Effector memory CD4-positive, alpha-beta T cell (primary cell): ENCODE data around the gene STIL.
"Not testable (repeated sequence)": the region's sequence is repeated elsewhere in the genome, so short reads cannot be mapped to it uniquely, and the experiment has no call there.

Experiments used
- DNase-seq, 3 donors: peaks; one replicate each; pipeline ENCODE4 v3.0.0-alpha.2; 2020
- H3K27ac ChIP-seq: 2 replicates; pipeline ENCODE4 v1.7.0; 2013; ENCODE audit warnings: mild to moderate bottlenecking, low read length, moderate library complexity; ENCODE audit not compliant: insufficient read depth, poor library complexity, severe bottlenecking
- H3K27me3 ChIP-seq: replicated peaks from 2 replicates; pipeline ENCODE4 v1.7.0; 2013; ENCODE audit warnings: mild to moderate bottlenecking, low read length; ENCODE audit not compliant: insufficient read depth, control insufficient read depth, poor library complexity, severe bottlenecking
- H3K36me3 ChIP-seq: 2 replicates; pipeline ENCODE4 v1.7.0; 2013; ENCODE audit warnings: mild to moderate bottlenecking, low read length, moderate library complexity; ENCODE audit not compliant: control insufficient read depth, insufficient read depth
- H3K4me1 ChIP-seq: 2 replicates; pipeline ENCODE4 v1.7.0; 2013; ENCODE audit warnings: low read length, mild to moderate bottlenecking; ENCODE audit not compliant: control insufficient read depth, insufficient read depth, poor library complexity, severe bottlenecking
- H3K4me3 ChIP-seq: 2 replicates; pipeline ENCODE4 v1.7.0; 2013; ENCODE audit warnings: low read length, low read depth, mild to moderate bottlenecking; ENCODE audit not compliant: insufficient read depth, poor library complexity, severe bottlenecking
- H3K9me3 ChIP-seq: 2 replicates; pipeline ENCODE4 v1.7.0; 2013; ENCODE audit warnings: mild to moderate bottlenecking, low read length, moderate library complexity; ENCODE audit not compliant: control insufficient read depth

The STIL gene

GRCh38 chr1:47280142-47280541 lies 33.8 kb downstream of the STIL start:
- no peak overlapping the region for H3K4me3 ChIP-seq
- H3K4me1 ChIP-seq: no peaks in the 10 kb centered on the region
- H3K27ac ChIP-seq: no peak overlapping the region
- no peaks in the 10 kb centered on the region for H3K36me3 ChIP-seq
- no peaks in the 10 kb centered on the region for H3K27me3 ChIP-seq
- no peaks in the 10 kb centered on the region for H3K9me3 ChIP-seq
- no peak for DNase-seq

- Histone ChIP-seq H3K27me3 (no peaks in the 10 kb centered on the region), H3K9me3 (no peaks in the 10 kb centered on the region), H3K36me3 (no peaks in the 10 kb centered on the region), H3K4me1 (no peaks in the 10 kb centered on the region), H3K4me3 (no peak overlapping the region), H3K27ac (no peak overlapping the region)
- DNase-seq: no peak
Observed at GRCh38 chr1:47276850-47277249, 37.1 kb downstream of the STIL start.

GRCh38 chr1:47275811-47276210 lies 38.1 kb downstream of the STIL start:
- not testable (repeated sequence) for H3K27me3 ChIP-seq, H3K4me1 ChIP-seq, H3K27ac ChIP-seq, H3K4me3 ChIP-seq, H3K36me3 ChIP-seq, DNase-seq, H3K9me3 ChIP-seq

GRCh38 chr1:47265529-47265928 lies 48.4 kb downstream of the STIL start:
- H3K4me1 ChIP-seq, H3K4me3 ChIP-seq, H3K9me3 ChIP-seq, H3K27me3 ChIP-seq, H3K27ac ChIP-seq, H3K36me3 ChIP-seq, DNase-seq: not testable (repeated sequence)

GRCh38 chr1:47262787-47263413 lies 51.0 kb downstream of the STIL start:
- peak in 1 of 3 donors; percentile 11 for DNase-seq
- Histone ChIP-seq H3K9me3 (no peaks in the 10 kb centered on the region), H3K27me3 (no peaks in the 10 kb centered on the region), H3K27ac (no peak overlapping the region), H3K4me1 (no peaks in the 10 kb centered on the region), H3K4me3 (no peak overlapping the region), H3K36me3 (no peaks in the 10 kb centered on the region)

GRCh38 chr1:47257224-47257623 lies 56.7 kb downstream of the STIL start:
- no peaks in the 10 kb centered on the region for H3K36me3 ChIP-seq
- no peaks in the 10 kb centered on the region for H3K27me3 ChIP-seq
- no peak overlapping the region for H3K27ac ChIP-seq

GRCh38 chr1:47252795-47253194 lies 61.2 kb downstream of the STIL start:
- Histone ChIP-seq H3K9me3 (no peaks in the 10 kb centered on the region), H3K4me1 (no peaks in the 10 kb centered on the region), H3K27ac (no peak overlapping the region), H3K27me3 (no peaks in the 10 kb centered on the region), H3K36me3 (no peaks in the 10 kb centered on the region), H3K4me3 (no peak overlapping the region)
- no peak for DNase-seq

More at GRCh38 chr1:47257224-47257623, 56.7 kb downstream of the STIL start:
- Histone ChIP-seq H3K4me1 (no peaks in the 10 kb centered on the region), H3K9me3 (no peaks in the 10 kb centered on the region), H3K4me3 (no peak overlapping the region)
- DNase-seq: no peak

GRCh38 chr1:47252369-47252768 lies 61.6 kb downstream of the STIL start:
- H3K4me1 ChIP-seq: no peaks in the 10 kb centered on the region
- no peaks in the 10 kb centered on the region for H3K36me3 ChIP-seq
- no peaks in the 10 kb centered on the region for H3K27me3 ChIP-seq
- no peak overlapping the region for H3K4me3 ChIP-seq
- no peaks in the 10 kb centered on the region for H3K9me3 ChIP-seq
- no peak for DNase-seq
- H3K27ac ChIP-seq: no peak overlapping the region

GRCh38 chr1:47249755-47250154 lies 64.2 kb downstream of the STIL start:
- no peak for DNase-seq
- no peaks in the 10 kb centered on the region for H3K4me1 ChIP-seq

GRCh38 chr1:47244339-47244862 lies 69.5 kb downstream of the STIL start:
- H3K4me3 ChIP-seq: no peak overlapping the region
- no peak overlapping the region for H3K27ac ChIP-seq
- no peak for DNase-seq
- H3K4me1 ChIP-seq: peaks cover 4% of the 10 kb centered on the region
- H3K27me3 ChIP-seq: no peaks in the 10 kb centered on the region
- no peaks in the 10 kb centered on the region for H3K9me3 ChIP-seq
- H3K36me3 ChIP-seq: no peaks in the 10 kb centered on the region

More at GRCh38 chr1:47249755-47250154, 64.2 kb downstream of the STIL start:
- Histone ChIP-seq H3K4me3 (no peak overlapping the region), H3K27ac (no peak overlapping the region), H3K9me3 (no peaks in the 10 kb centered on the region), H3K27me3 (no peaks in the 10 kb centered on the region), H3K36me3 (no peaks in the 10 kb centered on the region)
